CD14-positive monocyte (primary cell): Measurements from ENCODE around the gene PTCD3. TPM values are rescaled to one million over a fixed set of nuclear protein-coding genes. Genes with fewer than 3 reads are reported as not detected.

Experiments used
- DNase-seq, 3 donors: peaks; one replicate each; pipeline ENCODE4 v3.0.0-alpha.2; 2011 to 2022
- H2AFZ ChIP-seq: 2 replicates; pipeline ENCODE4 v1.6.0; 2012; ENCODE audit warnings: mild to moderate bottlenecking, low read depth, low read length, inconsistent platforms; ENCODE audit not compliant: insufficient read depth, poor library complexity, severe bottlenecking
- H3K27ac ChIP-seq, 2 donors: 1 replicate in 1 of 2; 2 replicates in 1 of 2; pipeline ENCODE4 v1.5.1; 2012 to 2013; ENCODE audit warnings: low read length in 2 of 2, control low read depth in 1 of 2, inconsistent platforms in 1 of 2, low read depth in 1 of 2, mild to moderate bottlenecking in 1 of 2
- H3K27me3 ChIP-seq, 2 donors: one replicate each; pipeline versions ENCODE4 v1.6.0 to v1.6.1; 2011 to 2013; ENCODE audit warnings: low read length in 2 of 2; ENCODE audit not compliant: control insufficient read depth in 2 of 2, insufficient read depth in 2 of 2
- H3K36me3 ChIP-seq, 2 donors: replicated peaks in 1 of 2; 1 replicate in 1 of 2; 2 replicates in 1 of 2; pipeline versions ENCODE4 v1.5.1 to v1.6.1; 2012 to 2013; ENCODE audit warnings: low read length in 2 of 2, control low read depth in 1 of 2, inconsistent platforms in 1 of 2, mild to moderate bottlenecking in 1 of 2; ENCODE audit not compliant: insufficient read depth in 2 of 2, control insufficient read depth in 1 of 2
- H3K4me1 ChIP-seq, 2 donors: 1 replicate in 1 of 2; 2 replicates in 1 of 2; pipeline versions ENCODE4 v1.5.1 to v1.6.1; 2012 to 2013; ENCODE audit warnings: low read length in 2 of 2, control low read depth in 1 of 2, inconsistent platforms in 1 of 2, mild to moderate bottlenecking in 1 of 2, moderate library complexity in 1 of 2; ENCODE audit not compliant: insufficient read depth in 2 of 2, control insufficient read depth in 1 of 2
- H3K4me2 ChIP-seq: replicated peaks from 2 replicates; pipeline ENCODE3; 2012; ENCODE audit warnings: low read length, moderate library complexity, mild to moderate bottlenecking; ENCODE audit not compliant: poor library complexity, severe bottlenecking; ENCODE audit errors: extremely low read depth
- H3K4me3 ChIP-seq, 3 experiments: fragments of 200-600 bp in 1 of 3; sonication (generic) in 1 of 3; replicated peaks in 1 of 3; 1 replicate in 2 of 3; 2 replicates in 1 of 3; pipeline ENCODE4 v1.5.1; 2011 to 2013; ENCODE audit warnings: low read length in 3 of 3, mild to moderate bottlenecking in 3 of 3, control low read depth in 2 of 3, low read depth in 2 of 3, inconsistent platforms in 1 of 3, moderate library complexity in 1 of 3
- H3K79me2 ChIP-seq: 2 replicates; pipeline ENCODE4 v1.6.0; 2012; ENCODE audit warnings: mild to moderate bottlenecking, control low read depth, inconsistent platforms, low read length, moderate library complexity; ENCODE audit not compliant: insufficient read depth
- H3K9ac ChIP-seq: 2 replicates; pipeline ENCODE4 v1.6.0; 2017; ENCODE audit warnings: low read length, mild to moderate bottlenecking; ENCODE audit not compliant: insufficient read depth, poor library complexity, severe bottlenecking
- H3K9me3 ChIP-seq, 2 donors: replicated peaks in 1 of 2; 1 replicate in 1 of 2; 2 replicates in 1 of 2; pipeline versions ENCODE4 v1.5.1 to v1.6.1; 2012 to 2013; ENCODE audit warnings: low read length in 2 of 2, control low read depth in 1 of 2; ENCODE audit not compliant: control insufficient read depth in 1 of 2, insufficient read depth in 1 of 2
- H4K20me1 ChIP-seq: 2 replicates; pipeline ENCODE4 v1.6.0; 2012; ENCODE audit warnings: mild to moderate bottlenecking, low read length, control low read depth, moderate library complexity; ENCODE audit not compliant: insufficient read depth
- H3K27ac Mint-ChIP-seq, 7 donors: one replicate each; pipeline ENCODE4 v1.8.0; 2020; ENCODE audit warnings: mild to moderate bottlenecking in 7 of 7, mixed read lengths in 7 of 7, moderate library complexity in 6 of 7, inconsistent platforms in 2 of 7
- H3K27me3 Mint-ChIP-seq, 3 donors: one replicate each; pipeline ENCODE4 v1.8.0; 2021 to 2022; ENCODE audit warnings: low read depth in 3 of 3, mild to moderate bottlenecking in 3 of 3, mixed read lengths in 3 of 3, moderate library complexity in 3 of 3, inconsistent platforms in 1 of 3
- H3K36me3 Mint-ChIP-seq, 2 donors: one replicate each; pipeline ENCODE4 v1.8.0; 2020; ENCODE audit warnings: mixed read lengths in 2 of 2, inconsistent platforms in 1 of 2, mild to moderate bottlenecking in 1 of 2
- H3K4me1 Mint-ChIP-seq: one replicate; pipeline ENCODE4 v1.8.0; 2020; ENCODE audit warnings: mild to moderate bottlenecking, mixed read lengths
- H3K4me3 Mint-ChIP-seq, 2 donors: one replicate each; pipeline ENCODE4 v1.8.0; 2020; ENCODE audit warnings: mild to moderate bottlenecking in 2 of 2, mixed read lengths in 2 of 2, moderate library complexity in 1 of 2
- H3K9me3 Mint-ChIP-seq, 7 donors: one replicate each; pipeline ENCODE4 v1.8.0; 2020 to 2022; ENCODE audit warnings: mixed read lengths in 7 of 7, mild to moderate bottlenecking in 6 of 7, moderate library complexity in 6 of 7, inconsistent platforms in 2 of 7
- CTCF ChIP-seq: fragments of 200-600 bp; IDR thresholded peaks from one replicate; pipeline ENCODE4 v1.8.0; 2022; ENCODE audit warnings: antibody characterized with exemption, mild to moderate bottlenecking
- WGBS: methylation state at CpG from one replicate; pipeline ENCODE4 v1.1.5; 2013; ENCODE audit warnings: missing lambda C conversion rate; ENCODE audit not compliant: insufficient coverage; 5-methylcytosine and 5-hydroxymethylcytosine counted together
- intact Hi-C, 2 donors: fragments of 100-400 bp; cut with micrococcal nuclease; formaldehyde crosslinking; loops; one replicate each; pipeline versions ENCODE4 v1.15.0 to v1.15.1; 2023
- polyA plus RNA-seq, 3 donors: library from polyadenylated mRNA; depleted of rRNA in 1 of 3; unstranded in 2 of 3; stranded (reverse) in 1 of 3; fragments of 300-500 nt in 2 of 3; fragments of >200 nt in 1 of 3; fragmentation: Illumina TruSeq in 2 of 3; gene quantifications; 1 replicate in 2 of 3; 2 replicates in 1 of 3; pipeline ENCODE4 v1.2.3, GENCODE V29; 2012 to 2021

PTCD3 gene
- polyA plus RNA-seq, 3 donors, result 14.0 to 60.5 (median 17.8) TPM

GRCh38 chr2:86065512-86065911 is 40.5 kb upstream of the PTCD3 start:
- Histone ChIP-seq H3K4me3 (no peak overlapping the region), H2AFZ (no peak overlapping the region), H4K20me1 (no peaks in the 10 kb centered on the region), H3K79me2 (no peaks in the 10 kb centered on the region), H3K4me1 (no peaks in the 10 kb centered on the region), H3K27ac (no peak overlapping the region), H3K4me2 (no peak overlapping the region), H3K9ac (no peak overlapping the region), H3K36me3 (peaks cover 64 to 95% of the 10 kb centered on the region in 2 donors), H3K27me3 (no peaks in the 10 kb centered on the region), H3K9me3 (no peaks in the 10 kb centered on the region)
- Mint-ChIP-seq H3K4me1 (no peaks in the 10 kb centered on the region), H3K27ac (peak overlapping the region in 1 of 7 donors; percentile 6), H3K4me3 (no peak overlapping the region), H3K36me3 (peaks cover 83% of the 10 kb centered on the region in 2 donors), H3K27me3 (peaks cover 0 to 4% (median 2%) of the 10 kb centered on the region in 3 donors), H3K9me3 (peaks cover 0 to 11% (median 3%) of the 10 kb centered on the region in 7 donors)
- intact Hi-C loops, result no loop called here
- DNase-seq, result no peak
- 88% methylated on average over 4 of the region's 5 CpGs for WGBS
- no peak for TF ChIP-seq CTCF

- WGBS, result 100% methylated on average over 1 of the region's 7 CpGs
- intact Hi-C loops, result no loop called here
- Histone ChIP-seq H3K36me3 (peaks cover 67 to 95% of the 10 kb centered on the region in 2 donors), H3K4me2 (no peak overlapping the region), H3K9me3 (no peaks in the 10 kb centered on the region), H3K4me1 (no peaks in the 10 kb centered on the region), H3K4me3 (no peak overlapping the region), H3K9ac (no peak overlapping the region), H3K79me2 (no peaks in the 10 kb centered on the region), H4K20me1 (no peaks in the 10 kb centered on the region), H3K27ac (no peak overlapping the region), H3K27me3 (no peaks in the 10 kb centered on the region), H2AFZ (no peak overlapping the region)
- no peaks in the 10 kb centered on the region for H3K4me1 Mint-ChIP-seq
- peaks cover 0 to 4% (median 2%) of the 10 kb centered on the region in 3 donors for H3K27me3 Mint-ChIP-seq
- H3K27ac Mint-ChIP-seq, result peak overlapping the region in 1 of 7 donors; percentile 52
- H3K9me3 Mint-ChIP-seq, result peaks cover 0 to 11% (median 4%) of the 10 kb centered on the region in 7 donors
- no peak overlapping the region for H3K4me3 Mint-ChIP-seq
- H3K36me3 Mint-ChIP-seq, result peaks cover 83% of the 10 kb centered on the region in 2 donors
- no peak for TF ChIP-seq CTCF
- no peak for DNase-seq
Measured at GRCh38 chr2:86066007-86066578, 39.9 kb upstream of the PTCD3 start.
